Measurements from ENCODE around the gene SH3GL3.
A peak's percentile ranks its signal among the peaks of the same experiment; 100 is the strongest.

SH3GL3 gene

DNA sequence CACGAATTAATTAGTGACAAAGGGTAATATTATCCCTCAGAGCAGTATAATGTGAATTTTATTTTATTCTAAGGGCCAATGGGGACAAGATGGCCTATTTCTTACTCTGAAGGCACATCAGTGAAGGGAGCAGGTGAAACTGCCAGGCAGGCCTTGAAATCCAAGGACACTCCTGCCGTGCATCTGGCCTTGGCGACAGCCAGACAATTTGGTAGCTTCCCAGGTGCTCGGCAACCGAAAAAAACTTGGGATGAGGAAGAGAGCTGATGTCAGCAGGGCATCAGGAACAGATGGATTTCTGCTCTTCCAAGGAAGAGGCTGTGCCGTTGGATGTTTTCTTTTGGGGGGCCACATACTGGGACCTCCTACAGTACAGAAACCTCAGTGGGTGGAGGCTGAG, 123.6 kb downstream of the SH3GL3 start (continued):
- no peak for TF ChIP-seq WT1 (tag by site-specific recombination; IDR thresholded peaks at IDR 0.05)
- no peak for TF ChIP-seq ZNF155 (tag by site-specific recombination; IDR thresholded peaks at IDR 0.05)
- no peak for TF ChIP-seq ZNF19 (tag by site-specific recombination; IDR thresholded peaks at IDR 0.05; ENCODE audit: low read depth)
- no peak for TF ChIP-seq ZNF843 (tag by site-specific recombination; IDR thresholded peaks at IDR 0.05)

DNA sequence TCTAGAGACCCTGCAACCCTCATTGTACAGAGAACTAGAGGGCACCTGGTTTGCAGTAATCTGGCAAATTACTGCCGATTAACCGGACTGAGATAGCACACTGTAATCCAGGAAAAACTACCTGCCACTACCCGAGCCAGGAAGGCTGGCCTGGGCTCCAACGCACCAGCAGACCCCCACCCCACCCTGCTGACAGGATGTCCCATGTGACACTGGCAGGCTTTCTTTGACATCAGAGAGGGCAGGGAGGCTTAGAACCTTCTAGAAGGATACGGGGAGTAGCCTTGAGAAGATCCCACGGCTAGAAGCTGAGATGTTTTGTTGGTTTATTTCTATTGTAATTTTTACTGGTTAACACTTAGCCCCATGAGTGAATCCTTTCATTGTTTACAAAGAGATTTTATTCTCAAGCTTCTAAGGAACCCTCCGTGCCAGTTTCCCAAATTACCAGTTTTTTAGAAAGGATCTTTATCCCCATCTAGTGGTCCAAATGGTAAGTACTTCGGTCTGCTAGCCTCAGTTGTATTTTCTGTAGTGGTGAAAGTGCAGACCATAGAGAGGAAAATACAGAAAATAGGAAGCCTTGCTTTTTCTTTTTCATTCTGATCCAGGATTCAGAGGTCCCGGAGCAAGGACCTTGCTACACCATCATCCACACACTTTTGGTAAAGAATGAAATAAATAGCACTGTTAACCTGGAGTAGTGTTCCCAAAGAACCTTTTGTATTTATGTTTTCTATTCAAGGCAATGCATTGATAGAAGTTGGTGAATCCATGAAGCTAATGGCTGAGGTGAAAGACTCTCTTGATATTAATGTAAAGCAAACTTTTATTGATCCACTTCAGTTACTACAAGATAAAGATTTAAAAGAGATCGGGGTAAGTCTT, 124.9 kb downstream of the SH3GL3 start:
- Histone ChIP-seq H3K4me3 (ENCODE audit: low read depth, low read length) (no peak overlapping the region), H3K9me3 (ENCODE audit: control insufficient read depth, insufficient read depth, low read depth, low read length) (no peaks in the 10 kb centered on the region), H3K4me1 (ENCODE audit: control insufficient read depth, insufficient read depth, low read length) (no peaks in the 10 kb centered on the region), H3K36me3 (ENCODE audit: control insufficient read depth in 2 of 2, insufficient read depth in 1 of 2, low read length in 2 of 2) (no peaks in the 10 kb centered on the region; a peak in 1 of 3 replicates), H3K27ac (ENCODE audit: extremely low read depth, low read depth, low read length) (no peak overlapping the region)
- TF ChIP-seq, protein P1, sequence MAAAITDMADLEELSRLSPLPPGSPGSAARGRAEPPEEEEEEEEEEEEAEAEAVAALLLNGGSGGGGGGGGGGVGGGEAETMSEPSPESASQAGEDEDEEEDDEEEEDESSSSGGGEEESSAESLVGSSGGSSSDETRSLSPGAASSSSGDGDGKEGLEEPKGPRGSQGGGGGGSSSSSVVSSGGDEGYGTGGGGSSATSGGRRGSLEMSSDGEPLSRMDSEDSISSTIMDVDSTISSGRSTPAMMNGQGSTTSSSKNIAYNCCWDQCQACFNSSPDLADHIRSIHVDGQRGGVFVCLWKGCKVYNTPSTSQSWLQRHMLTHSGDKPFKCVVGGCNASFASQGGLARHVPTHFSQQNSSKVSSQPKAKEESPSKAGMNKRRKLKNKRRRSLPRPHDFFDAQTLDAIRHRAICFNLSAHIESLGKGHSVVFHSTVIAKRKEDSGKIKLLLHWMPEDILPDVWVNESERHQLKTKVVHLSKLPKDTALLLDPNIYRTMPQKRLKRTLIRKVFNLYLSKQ (tag by site-specific recombination; IDR thresholded peaks at IDR 0.05; ENCODE audit: borderline replicate concordance) = no peak
- TF ChIP-seq ZNF654 (tag by site-specific recombination; IDR thresholded peaks at IDR 0.05; ENCODE audit: low read depth) (peak; percentile 33), SCRT2 (tag by site-specific recombination; IDR thresholded peaks at IDR 0.05) (0 out of 2 replicates have a peak, but pooled peaks have one; percentile 30)
- POLR2A ChIA-PET = no interaction called here
- CTCF ChIA-PET = interaction anchor here (0.6 to 3.8 kb wide), 24 partner anchors 9 to 463 kb away, joined by 3 to 28 read pairs (median 3); partner anchors contain the start of gene SH3GL3

DNA sequence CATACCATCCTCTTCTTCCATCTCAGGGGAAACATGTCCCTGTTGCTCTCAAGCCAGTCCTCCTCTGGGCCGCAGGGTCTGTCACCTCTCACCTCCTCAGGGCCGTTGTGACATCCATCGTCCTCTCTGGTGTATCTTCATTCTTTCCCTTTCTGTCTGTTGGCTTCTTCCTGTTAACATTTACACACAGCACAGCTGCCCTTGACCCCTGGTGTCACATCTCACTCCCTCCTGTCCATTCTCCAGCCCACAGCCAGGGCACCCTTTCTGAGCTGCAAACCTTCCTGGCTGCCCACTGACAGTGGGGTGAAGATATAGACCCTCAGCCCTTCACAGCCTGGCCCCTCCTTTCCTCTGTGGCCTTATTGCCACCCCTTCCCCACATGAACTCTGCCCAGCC, 127.2 kb downstream of the SH3GL3 start:
- ChIA-PET CTCF (interaction anchor here (0.7 to 3.8 kb wide), 7 partner anchors 9 to 138 kb away, joined by 3 to 22 read pairs (median 4); partner anchors contain the start of gene SH3GL3), POLR2A (no interaction called here)
- Histone ChIP-seq H3K36me3 (ENCODE audit: control insufficient read depth in 2 of 2, insufficient read depth in 1 of 2, low read length in 2 of 2) (no peaks in the 10 kb centered on the region), H3K27ac (ENCODE audit: extremely low read depth, low read depth, low read length) (no peak overlapping the region), H3K4me3 (ENCODE audit: low read depth, low read length) (no peak overlapping the region), H3K4me1 (ENCODE audit: control insufficient read depth, insufficient read depth, low read length) (no peaks in the 10 kb centered on the region), H3K9me3 (ENCODE audit: control insufficient read depth, insufficient read depth, low read depth, low read length) (no peaks in the 10 kb centered on the region)
- no peak for TF ChIP-seq PRDM2 (tag by site-specific recombination; IDR thresholded peaks at IDR 0.05; ENCODE audit: borderline replicate concordance)
- no peak for TF ChIP-seq ZNF266 (tag by site-specific recombination; IDR thresholded peaks at IDR 0.05; ENCODE audit: low read depth)
- no peak for TF ChIP-seq ZBTB20 (tag by site-specific recombination; IDR thresholded peaks at IDR 0.05)
- no peak for TF ChIP-seq ZNF423 (tag by site-specific recombination; IDR thresholded peaks at IDR 0.05)
- TF ChIP-seq BCL11A (tag by site-specific recombination; IDR thresholded peaks at IDR 0.05; ENCODE audit: low read depth) = no peak
- TF ChIP-seq ZBTB11 (tag by site-specific recombination; conservative IDR thresholded peaks at IDR 0.05; ENCODE audit: low read depth) = no peak
- TF ChIP-seq ZSCAN4 (tag by site-specific recombination; IDR thresholded peaks at IDR 0.05) = no peak
- TF ChIP-seq FEZF1 (tag by site-specific recombination; IDR thresholded peaks at IDR 0.05) = no peak
- TF ChIP-seq SCRT2 (tag by site-specific recombination; IDR thresholded peaks at IDR 0.05) = no peak
- no peak for TF ChIP-seq ZNF501 (tag by site-specific recombination; IDR thresholded peaks at IDR 0.05)
- no peak for TF ChIP-seq ZNF121 (tag by site-specific recombination; IDR thresholded peaks at IDR 0.05)
- TF ChIP-seq, protein P2, sequence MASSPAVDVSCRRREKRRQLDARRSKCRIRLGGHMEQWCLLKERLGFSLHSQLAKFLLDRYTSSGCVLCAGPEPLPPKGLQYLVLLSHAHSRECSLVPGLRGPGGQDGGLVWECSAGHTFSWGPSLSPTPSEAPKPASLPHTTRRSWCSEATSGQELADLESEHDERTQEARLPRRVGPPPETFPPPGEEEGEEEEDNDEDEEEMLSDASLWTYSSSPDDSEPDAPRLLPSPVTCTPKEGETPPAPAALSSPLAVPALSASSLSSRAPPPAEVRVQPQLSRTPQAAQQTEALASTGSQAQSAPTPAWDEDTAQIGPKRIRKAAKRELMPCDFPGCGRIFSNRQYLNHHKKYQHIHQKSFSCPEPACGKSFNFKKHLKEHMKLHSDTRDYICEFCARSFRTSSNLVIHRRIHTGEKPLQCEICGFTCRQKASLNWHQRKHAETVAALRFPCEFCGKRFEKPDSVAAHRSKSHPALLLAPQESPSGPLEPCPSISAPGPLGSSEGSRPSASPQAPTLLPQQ (tag by site-specific recombination; IDR thresholded peaks at IDR 0.05) = no peak
